ENCODE data around the gene GPR132. TPM values are rescaled to one million over a fixed set of nuclear protein-coding genes. Genes with fewer than 3 reads are reported as not detected.

The GPR132 gene
- total and polyA plus RNA-seq, 2 of the 8 experiments (the other 6 are each of a cell fraction or from before 2014, with no cell fraction given): 0.11 TPM; not detected in 1

DNA sequence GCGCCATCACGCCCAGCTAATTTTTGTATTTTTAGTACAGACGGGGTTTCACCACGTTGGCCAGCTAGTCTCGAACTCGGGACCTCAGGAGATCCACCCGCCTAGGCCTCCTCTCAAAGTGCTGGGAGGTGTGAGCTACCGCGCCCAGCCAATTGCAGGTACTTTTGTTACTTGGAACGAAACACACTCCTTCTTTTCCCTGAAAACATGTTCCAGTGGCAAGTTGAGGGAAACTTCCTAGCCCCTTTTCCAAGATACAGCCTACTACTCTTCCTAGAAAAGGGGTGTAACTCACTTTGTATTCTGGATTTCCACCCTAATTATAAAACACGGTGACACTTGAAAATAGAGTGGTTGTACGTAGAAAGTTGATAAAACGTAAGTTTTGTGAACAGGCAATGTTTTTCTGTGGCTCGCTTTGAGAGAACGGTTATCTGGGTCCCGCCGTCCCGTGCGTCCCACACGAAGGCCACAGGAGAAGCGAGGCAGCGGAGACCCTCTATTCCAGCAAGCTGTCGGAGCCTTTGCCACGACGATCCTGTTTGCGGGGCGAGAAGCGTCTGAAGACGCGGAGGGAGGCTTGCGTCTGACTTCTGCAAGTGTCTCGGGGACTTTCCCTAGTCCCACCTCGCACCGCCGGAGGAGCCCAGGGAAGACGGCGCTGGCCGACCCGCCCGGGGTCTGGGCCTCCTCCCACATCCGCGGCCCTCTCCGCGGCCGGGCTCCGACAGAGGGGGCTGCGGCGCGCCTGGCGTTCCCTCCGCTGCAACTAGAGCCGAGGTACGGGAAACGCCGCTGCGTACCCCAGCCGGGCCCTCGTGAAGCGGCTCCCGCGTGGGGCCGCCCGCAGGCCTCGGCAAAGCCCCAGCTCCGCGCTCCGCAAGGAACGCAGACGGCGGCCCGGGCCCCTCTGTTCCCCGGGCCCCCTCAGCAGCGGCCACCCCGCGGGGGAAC lies 45.1 kb downstream of the GPR132 start:
- H4K8ac ChIP-seq (ENCODE audit: extremely low read depth, insufficient read depth, low read length): 0 out of 2 replicates have a peak overlapping the region, but pooled peaks have one; percentile 41
- peaks cover 18% of the 10 kb centered on the region for H3K23me2 ChIP-seq (ENCODE audit: low read depth, low read length)
- peaks cover 2 to 13% (median 11%) of the 10 kb centered on the region in 4 experiments; a peak in 6 of 7 replicates for H3K4me1 ChIP-seq (replicated peaks in 1 of 4; ENCODE audit: control insufficient read depth in 3 of 4, insufficient read depth in 4 of 4, low read length in 3 of 4)
- POLR2A ChIA-PET (ENCODE audit: partially characterized antibody): interaction anchor here (1.1 to 1.8 kb wide), 8 partner anchors 14 to 44 kb away, joined by 3 to 9 read pairs (median 4); no protein-coding TSS in a partner anchor
- H3K4ac ChIP-seq (replicated peaks; ENCODE audit: insufficient read length, low read depth, low read length): no peak overlapping the region
- no peak overlapping the region; the same call in 1 of the 2 replicates for H2BK5ac ChIP-seq (ENCODE audit: low read depth, low read length)
- H3K27me3 ChIP-seq (replicated peaks in 1 of 4; ENCODE audit: control insufficient read depth in 3 of 4, extremely low read depth in 1 of 4, insufficient read depth in 3 of 4, low read length in 3 of 4): no peaks in the 10 kb centered on the region
- H3K14ac ChIP-seq (ENCODE audit: insufficient read length): no peak overlapping the region
- peak in 1 of 2 experiments; percentile 59 for DNase-seq (ENCODE audit: low read depth in 1 of 2, low spot score in 2 of 2)
- peak overlapping the region; percentile 75 to 95 (median 81) for H3K9ac ChIP-seq (replicated peaks in 1 of 4; ENCODE audit: extremely low read depth in 1 of 4, low read depth in 3 of 4, low read length in 3 of 4)
- peak overlapping the region; percentile 82; the same call in 1 of the 2 replicates for H3K27ac ChIP-seq (ENCODE audit: low read depth, low read length)
- TF ChIP-seq EGR1 (IDR thresholded peaks at IDR 0.05; ENCODE audit: borderline replicate concordance, low read depth, low read length) (no peak), KDM4A (IDR thresholded peaks at IDR 0.05; ENCODE audit: low read depth, low read length, severe bottlenecking) (peak; percentile 45), HDAC2 (IDR thresholded peaks at IDR 0.05; ENCODE audit: borderline replicate concordance in 1 of 2, low read depth in 2 of 2, low read length in 2 of 2) (0 out of 4 replicates have a peak, but pooled peaks of 1 of the 2 experiments have one; percentile 52), SRF (IDR thresholded peaks at IDR 0.05; ENCODE audit: low read depth, low read length) (no peak)
- H2AFZ ChIP-seq (ENCODE audit: low read length): no peak overlapping the region
- peaks cover 13% of the 10 kb centered on the region for H3K79me1 ChIP-seq (ENCODE audit: low read depth, low read length)
- whole genome bisulfite sequencing, 2 experiments (ENCODE audit: extremely low coverage in 1 of 2, insufficient coverage in 1 of 2, insufficient read length in 1 of 2, insufficient replicate concordance in 2 of 2, low coverage in 1 of 2, low lambda C conversion rate in 2 of 2, missing lambda C conversion rate in 1 of 2): 7% methylated on average over 62 of the region's 75 CpGs; no CpG with 5 or more reads in 1 of the 2 experiments
- no peak overlapping the region for H2AK5ac ChIP-seq (ENCODE audit: low read depth, low read length)
- H2BK12ac ChIP-seq (ENCODE audit: low read depth, low read length): no peak overlapping the region
- H3K36me3 ChIP-seq (ENCODE audit: control insufficient read depth in 2 of 4, insufficient read depth in 4 of 4, low read length in 3 of 4): peaks cover 0 to 12% (median 0%) of the 10 kb centered on the region in 4 experiments; a peak in 1 of 8 replicates
- no peak overlapping the region for H3K56ac ChIP-seq (replicated peaks; ENCODE audit: insufficient read length, low read depth, low read length)
- H2BK15ac ChIP-seq (ENCODE audit: low read length): 0 out of 2 replicates have a peak overlapping the region, but pooled peaks have one; percentile 29
- CTCF ChIA-PET (ENCODE audit: partially characterized antibody): interaction anchor here (0.9 to 2.4 kb wide), 10 partner anchors 8 to 83 kb away, joined by 3 to 15 read pairs (median 4); no protein-coding TSS in a partner anchor
- peak overlapping the region; percentile 77 to 89 (median 84) for H3K4me3 ChIP-seq (ENCODE audit: extremely low read depth in 1 of 4, insufficient read depth in 2 of 4, low read depth in 3 of 4, low read length in 4 of 4)
- peaks cover 30 to 35% of the 10 kb centered on the region in 2 experiments for H4K20me1 ChIP-seq (replicated peaks in 1 of 2; ENCODE audit: control insufficient read depth in 1 of 2, insufficient read depth in 2 of 2, low read length in 2 of 2)
- peak overlapping the region; percentile 76 for H4K5ac ChIP-seq (ENCODE audit: insufficient read length, low read depth, low read length)
- no peak overlapping the region for H2BK120ac ChIP-seq (replicated peaks; ENCODE audit: low read depth, low read length)
- peak overlapping the region; percentile 71 for H3K18ac ChIP-seq (ENCODE audit: extremely low read depth, low read length)
- H3K23ac ChIP-seq (ENCODE audit: insufficient read length): no peak overlapping the region
- peak overlapping the region; percentile 85 to 94 for H3K4me2 ChIP-seq (ENCODE audit: insufficient read depth in 1 of 2, low read depth in 2 of 2, low read length in 2 of 2)
- no peak overlapping the region for H2BK20ac ChIP-seq (ENCODE audit: low read length)
- peaks cover 50 to 53% of the 10 kb centered on the region in 2 experiments for H3K79me2 ChIP-seq (ENCODE audit: control insufficient read depth in 1 of 2, insufficient read depth in 2 of 2, low read length in 2 of 2)
- H4K91ac ChIP-seq (replicated peaks; ENCODE audit: insufficient read length, low read length): no peak overlapping the region
- no peaks in the 10 kb centered on the region for H3K9me3 ChIP-seq (ENCODE audit: insufficient read depth in 2 of 2, low read depth in 1 of 2, low read length in 1 of 2)
- FAIRE-seq: no peak

All from H1 (cell line).